SK-N-MC (cell line): ENCODE data around the gene MUC6.

Experiments used
- EZH2 ChIP-seq: fragments of 200-600 bp; sonication (generic); IDR thresholded peaks from one replicate; pipeline ENCODE4 v1.6.1; 2017; ENCODE audit warnings: antibody characterized with exemption
- FOXP2 ChIP-seq: optimal IDR thresholded peaks from 2 replicates; pipeline ENCODE3; 2011; ENCODE audit warnings: mild to moderate bottlenecking, moderate library complexity; ENCODE audit not compliant: insufficient read depth; ENCODE audit errors: extremely low read length, control extremely low read depth
- POLR2AphosphoS5 ChIP-seq: IDR thresholded peaks from 2 replicates; pipeline ENCODE4 v1.6.1; 2012; ENCODE audit warnings: mild to moderate bottlenecking, low read depth, low read length, borderline replicate concordance

DNA sequence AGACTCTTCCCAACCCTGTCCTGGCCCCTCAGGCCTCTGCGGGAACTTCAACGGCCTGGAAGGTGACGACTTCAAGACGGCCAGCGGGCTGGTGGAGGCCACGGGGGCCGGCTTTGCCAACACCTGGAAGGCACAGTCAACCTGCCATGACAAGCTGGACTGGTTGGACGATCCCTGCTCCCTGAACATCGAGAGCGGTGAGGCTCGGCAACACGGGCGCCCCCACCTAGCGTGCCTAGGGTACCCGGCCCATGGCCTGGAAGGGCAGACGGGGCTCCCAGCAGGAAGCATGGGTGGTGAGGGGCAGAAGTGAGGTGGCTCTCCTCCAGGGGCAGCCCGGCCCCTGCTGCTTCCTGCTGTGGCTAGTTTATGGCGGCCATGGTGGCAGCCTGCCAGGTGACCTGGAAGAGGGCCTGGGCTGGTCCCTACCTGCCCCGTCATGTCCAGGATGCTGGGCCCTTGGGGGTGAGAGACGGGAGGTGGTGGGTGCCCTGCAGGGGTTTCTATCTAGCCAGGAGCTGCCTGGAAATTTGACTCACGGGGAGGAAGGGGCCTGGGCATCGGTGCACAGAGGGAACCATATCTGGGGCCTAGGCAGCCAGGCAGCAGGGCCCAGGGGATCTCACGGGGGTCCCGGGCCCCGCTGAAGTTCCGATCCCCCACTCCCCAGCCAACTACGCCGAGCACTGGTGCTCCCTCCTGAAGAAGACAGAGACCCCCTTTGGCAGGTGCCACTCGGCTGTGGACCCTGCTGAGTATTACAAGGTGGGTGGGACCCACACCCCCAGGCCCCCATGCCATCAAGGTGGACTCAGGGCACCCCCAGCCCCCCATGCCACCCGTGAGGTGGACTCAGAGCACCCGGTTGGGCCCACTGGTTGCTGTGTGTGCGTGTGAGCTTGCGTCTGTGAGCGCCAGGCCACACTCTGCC lies 47.4 kb upstream of the MUC6 start:
- TF ChIP-seq EZH2 = no peak
- no peak for TF ChIP-seq POLR2AphosphoS5
- TF ChIP-seq FOXP2 = no peak
